Caco-2 (cell line): ENCODE measurements around the gene ACTL8. TPM values are rescaled to one million over a fixed set of nuclear protein-coding genes. Genes with fewer than 3 reads are reported as not detected.

ENCODE experiments used
- BruUV-seq: library from RNA; stranded (reverse); fragments of 400-500 nt; replicated peaks from 2 replicates; lab custom pipeline; 2021; lab: Mats Ljungman, UMichigan
- CTCF ChIA-PET: fragments of 300-600 bp; sonication (Branson Sonifier 250); formaldehyde crosslinking; loops from one replicate; lab custom pipeline; 2022; ENCODE audit warnings: antibody characterized with exemption; lab: Charles Lee
- POLR2A ChIA-PET: fragments of 300-600 bp; sonication (Branson Sonifier 250); formaldehyde crosslinking; loops from one replicate; lab custom pipeline; 2022; ENCODE audit warnings: antibody characterized with exemption; lab: Charles Lee
- DNase-seq, 2 experiments: peaks; one replicate each; pipeline versions ENCODE4 v3.0.0 to v3.0.0-alpha.2; 2020 to 2022
- H3K27me3 ChIP-seq: replicated peaks from 2 replicates; pipeline ENCODE4 v1.6.0; 2011; ENCODE audit warnings: low read length; ENCODE audit not compliant: control insufficient read depth, insufficient read depth
- H3K36me3 ChIP-seq: 2 replicates; pipeline ENCODE4 v1.5.1; 2011; ENCODE audit warnings: low read length; ENCODE audit not compliant: control insufficient read depth, insufficient read depth
- H3K4me1 ChIP-seq: fragments of 250-450 bp; sonication (Bioruptor Pico); 2 replicates; pipeline ENCODE4 v1.5.1; 2020; ENCODE audit warnings: mild to moderate bottlenecking
- H3K4me3 ChIP-seq: 2 replicates; pipeline ENCODE4 v1.5.1; 2011; ENCODE audit warnings: low read depth, mild to moderate bottlenecking, control low read depth, low read length
- H3K9me3 ChIP-seq: fragments of 250-450 bp; sonication (Bioruptor Pico); 2 replicates; pipeline ENCODE4 v1.5.1; 2020; ENCODE audit warnings: mild to moderate bottlenecking, moderate library complexity
- H3K27ac Mint-ChIP-seq: one replicate; pipeline ENCODE4 v1.8.0; 2022; ENCODE audit warnings: mixed read lengths; ENCODE audit not compliant: unreplicated experiment
- H3K27me3 Mint-ChIP-seq: one replicate; pipeline ENCODE4 v1.8.0; 2022; ENCODE audit warnings: mixed read lengths; ENCODE audit not compliant: insufficient read depth, unreplicated experiment
- H3K36me3 Mint-ChIP-seq: one replicate; pipeline ENCODE4 v1.8.0; 2022; ENCODE audit warnings: mild to moderate bottlenecking, mixed read lengths; ENCODE audit not compliant: insufficient read depth, unreplicated experiment
- H3K4me1 Mint-ChIP-seq: one replicate; pipeline ENCODE4 v1.8.0; 2022; ENCODE audit warnings: low read depth, mixed read lengths; ENCODE audit not compliant: unreplicated experiment
- H3K4me3 Mint-ChIP-seq: one replicate; pipeline ENCODE4 v1.8.0; 2022; ENCODE audit warnings: mild to moderate bottlenecking, moderate library complexity, mixed read lengths; ENCODE audit not compliant: unreplicated experiment
- H3K9me3 Mint-ChIP-seq: one replicate; pipeline ENCODE4 v1.8.0; 2022; ENCODE audit warnings: mixed read lengths; ENCODE audit not compliant: unreplicated experiment
- CTCF ChIP-seq, 2 experiments: fragments of 200-600 bp in 1 of 2; IDR thresholded peaks; 1 replicate in 1 of 2; 2 replicates in 1 of 2; pipeline versions ENCODE4 v1.5.1 to v1.8.0; 2011 to 2022; ENCODE audit warnings: antibody characterized with exemption in 1 of 2, control low read depth in 1 of 2, inconsistent platforms in 1 of 2, low read depth in 1 of 2, low read length in 1 of 2, mild to moderate bottlenecking in 1 of 2, moderate library complexity in 1 of 2; ENCODE audit not compliant: insufficient read depth in 1 of 2, severe bottlenecking in 1 of 2, unreplicated experiment in 1 of 2
- intact Hi-C: fragments of 100-400 bp; cut with micrococcal nuclease; formaldehyde crosslinking; loops from one replicate; pipeline ENCODE4 v1.10.0; 2022; ENCODE audit not compliant: unreplicated experiment
- total RNA-seq: library from RNA; stranded (reverse); gene quantifications from 2 replicates; pipeline ENCODE4 v1.2.3, GENCODE V29; 2022

The ACTL8 gene
- total RNA-seq, 1 experiment from 2014 or later, result 79.3 TPM

GRCh38 chr1:17842686-17843085 lies 87.6 kb downstream of the ACTL8 start:
- Histone ChIP-seq H3K9me3 (no peaks in the 10 kb centered on the region), H3K36me3 (no peaks in the 10 kb centered on the region), H3K4me1 (no peaks in the 10 kb centered on the region), H3K4me3 (no peak overlapping the region), H3K27me3 (no peaks in the 10 kb centered on the region)
- no peaks in the 10 kb centered on the region for H3K9me3 Mint-ChIP-seq
- H3K27me3 Mint-ChIP-seq, result peaks cover 6% of the 10 kb centered on the region
- no TSS peak for BruUV-seq
- no peaks in the 10 kb centered on the region for H3K36me3 Mint-ChIP-seq
- no peak for TF ChIP-seq CTCF (IDR thresholded peaks at IDR 0.05; ENCODE audit: insufficient read depth in 1 of 2, low read depth in 1 of 2, low read length in 1 of 2, severe bottlenecking in 1 of 2, unreplicated experiment in 1 of 2)
- CTCF ChIA-PET, result no interaction called here
- H3K27ac Mint-ChIP-seq, result no peak overlapping the region
- H3K4me3 Mint-ChIP-seq, result no peak overlapping the region
- H3K4me1 Mint-ChIP-seq, result no peaks in the 10 kb centered on the region
- intact Hi-C loops, result no loop called here
- POLR2A ChIA-PET, result no interaction called here
- DNase-seq, result no peak

- CTCF ChIA-PET, result no interaction called here
- no TSS peak for BruUV-seq
- POLR2A ChIA-PET, result no interaction called here
- no peak overlapping the region for H3K27ac Mint-ChIP-seq
- no peaks in the 10 kb centered on the region for H3K9me3 Mint-ChIP-seq
- Histone ChIP-seq H3K4me3 (no peak overlapping the region), H3K27me3 (no peaks in the 10 kb centered on the region), H3K4me1 (no peaks in the 10 kb centered on the region), H3K9me3 (no peaks in the 10 kb centered on the region), H3K36me3 (no peaks in the 10 kb centered on the region)
- DNase-seq, result no peak
- H3K4me1 Mint-ChIP-seq, result no peaks in the 10 kb centered on the region
- intact Hi-C loops, result no loop called here
- no peak overlapping the region for H3K4me3 Mint-ChIP-seq
- H3K36me3 Mint-ChIP-seq, result no peaks in the 10 kb centered on the region
- peaks cover 8% of the 10 kb centered on the region for H3K27me3 Mint-ChIP-seq
- TF ChIP-seq CTCF (IDR thresholded peaks at IDR 0.05; ENCODE audit: insufficient read depth in 1 of 2, low read depth in 1 of 2, low read length in 1 of 2, severe bottlenecking in 1 of 2, unreplicated experiment in 1 of 2), result no peak
Measured at GRCh38 chr1:17844185-17844826, 89.2 kb downstream of the ACTL8 start.

- H3K36me3 ChIP-seq, result no peaks in the 10 kb centered on the region
- no peak for DNase-seq
- no peak overlapping the region for H3K4me3 Mint-ChIP-seq
- BruUV-seq, result no TSS peak
- no peak overlapping the region for H3K27ac Mint-ChIP-seq
- peaks cover 5% of the 10 kb centered on the region for H3K27me3 Mint-ChIP-seq
- no peaks in the 10 kb centered on the region for H3K9me3 ChIP-seq
- H3K4me3 ChIP-seq, result no peak overlapping the region
- intact Hi-C loops, result no loop called here
- H3K36me3 Mint-ChIP-seq, result no peaks in the 10 kb centered on the region
- no peaks in the 10 kb centered on the region for H3K27me3 ChIP-seq
- no peaks in the 10 kb centered on the region for H3K4me1 ChIP-seq
- TF ChIP-seq CTCF (IDR thresholded peaks at IDR 0.05; ENCODE audit: insufficient read depth in 1 of 2, low read depth in 1 of 2, low read length in 1 of 2, severe bottlenecking in 1 of 2, unreplicated experiment in 1 of 2), result no peak
- H3K4me1 Mint-ChIP-seq, result no peaks in the 10 kb centered on the region
- H3K9me3 Mint-ChIP-seq, result no peaks in the 10 kb centered on the region
- ChIA-PET CTCF (no interaction called here), POLR2A (no interaction called here)
Measured at GRCh38 chr1:17845583-17845982, 90.5 kb downstream of the ACTL8 start.
